ENCODE data around the gene ISCU.

GRCh38 chr12:108576660-108577234 is 14.4 kb downstream of the ISCU start:
- TF ChIP-seq, protein P1, sequence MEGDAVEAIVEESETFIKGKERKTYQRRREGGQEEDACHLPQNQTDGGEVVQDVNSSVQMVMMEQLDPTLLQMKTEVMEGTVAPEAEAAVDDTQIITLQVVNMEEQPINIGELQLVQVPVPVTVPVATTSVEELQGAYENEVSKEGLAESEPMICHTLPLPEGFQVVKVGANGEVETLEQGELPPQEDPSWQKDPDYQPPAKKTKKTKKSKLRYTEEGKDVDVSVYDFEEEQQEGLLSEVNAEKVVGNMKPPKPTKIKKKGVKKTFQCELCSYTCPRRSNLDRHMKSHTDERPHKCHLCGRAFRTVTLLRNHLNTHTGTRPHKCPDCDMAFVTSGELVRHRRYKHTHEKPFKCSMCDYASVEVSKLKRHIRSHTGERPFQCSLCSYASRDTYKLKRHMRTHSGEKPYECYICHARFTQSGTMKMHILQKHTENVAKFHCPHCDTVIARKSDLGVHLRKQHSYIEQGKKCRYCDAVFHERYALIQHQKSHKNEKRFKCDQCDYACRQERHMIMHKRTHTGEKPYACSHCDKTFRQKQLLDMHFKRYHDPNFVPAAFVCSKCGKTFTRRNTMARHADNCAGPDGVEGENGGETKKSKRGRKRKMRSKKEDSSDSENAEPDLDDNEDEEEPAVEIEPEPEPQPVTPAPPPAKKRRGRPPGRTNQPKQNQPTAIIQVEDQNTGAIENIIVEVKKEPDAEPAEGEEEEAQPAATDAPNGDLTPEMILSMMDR (IDR thresholded peaks at IDR 0.05 in 4 of 5, conservative IDR thresholded peaks at IDR 0.05 in 1 of 5): no peak
- TF ChIP-seq POLR2A (IDR thresholded peaks at IDR 0.05): no peak

All from gastrocnemius medialis (tissue), 4 donors.